ENCODE results near the gene IDH1.

Gene IDH1

DNA sequence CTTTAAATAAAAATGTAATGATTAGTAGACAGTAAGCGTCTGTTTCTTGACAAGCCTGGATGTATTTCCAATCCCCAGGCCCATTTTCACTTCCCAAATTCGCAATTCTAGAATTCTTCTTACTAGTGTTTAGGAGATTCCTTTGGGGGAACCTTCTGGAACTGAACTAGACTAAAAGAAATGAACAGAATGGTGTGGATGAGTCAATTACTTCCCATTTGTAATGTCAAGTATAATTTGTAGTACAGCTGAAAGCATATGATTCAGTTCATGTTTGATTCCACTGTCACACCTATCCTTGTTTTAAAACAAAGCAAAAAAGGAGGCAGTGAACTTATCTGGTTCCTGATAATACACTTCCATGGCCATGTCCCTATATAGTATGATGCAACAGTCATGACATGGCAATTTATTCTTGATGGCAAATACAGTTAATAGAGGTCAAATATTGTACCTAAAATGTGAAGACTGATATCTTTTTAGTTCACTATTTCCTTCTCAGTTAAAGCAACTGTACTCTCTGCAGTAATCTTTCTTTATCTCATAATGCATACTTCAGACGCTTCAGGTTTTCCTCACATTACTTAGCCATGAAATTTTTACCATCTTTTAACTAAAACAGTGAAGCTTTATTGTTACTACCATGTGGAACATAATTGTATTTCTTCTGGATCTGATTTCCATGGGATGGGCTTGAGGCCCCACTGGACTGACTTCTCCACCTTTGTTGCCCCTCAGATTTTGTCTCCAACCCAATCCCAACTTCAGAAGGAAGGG, 2.0 kb downstream of the IDH1 start:
- intact Hi-C loops (cut with DNase I; ENCODE audit: low total_unique reads), result loop anchor here (10.0 kb wide), 1 partner anchor 78 kb away; no protein-coding TSS in a partner anchor
- no peak for DNase-seq
- peak overlapping the region in 1 of 2 donors; percentile 71 for H3K27ac ChIP-seq
- H3K9me3 ChIP-seq, result no peaks in the 10 kb centered on the region
- H3K27me3 ChIP-seq, result no peaks in the 10 kb centered on the region
- no peak overlapping the region for H3K4me3 ChIP-seq
- no peak for TF ChIP-seq CTCF (IDR thresholded peaks at IDR 0.05)
- peaks cover 0 to 21% (median 18%) of the 10 kb centered on the region in 4 donors for H3K4me1 ChIP-seq
- peaks cover 5 to 24% (median 7%) of the 10 kb centered on the region in 3 donors for H3K36me3 ChIP-seq

DNA sequence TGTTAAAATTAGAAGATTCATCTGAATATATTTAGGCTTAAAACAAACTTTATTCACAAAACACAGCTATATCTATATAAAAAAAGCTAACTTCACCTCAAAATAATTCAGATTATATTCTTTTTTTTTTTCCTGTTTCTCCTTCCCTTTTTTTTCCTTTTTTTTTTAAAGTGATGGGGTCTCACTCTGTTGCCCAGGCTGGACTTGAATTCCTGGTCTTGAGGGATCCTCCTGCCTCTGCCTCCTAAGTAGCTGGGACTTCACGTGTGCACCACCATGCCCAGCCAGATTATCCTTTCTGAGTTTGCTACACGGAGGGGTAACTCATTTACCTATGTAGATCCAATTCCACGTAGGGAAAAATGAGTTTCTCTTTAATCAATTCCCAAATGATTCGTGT, 3.8 kb downstream of the IDH1 start:
- intact Hi-C loops (cut with DNase I; ENCODE audit: low total_unique reads), result loop anchor here (10.0 kb wide), 1 partner anchor 76 kb away; no protein-coding TSS in a partner anchor
- Histone ChIP-seq H3K4me3 (no peak overlapping the region), H3K27me3 (no peaks in the 10 kb centered on the region), H3K36me3 (peaks cover 12 to 30% (median 14%) of the 10 kb centered on the region in 3 donors), H3K27ac (no peak overlapping the region), H3K4me1 (peaks cover 0 to 24% (median 18%) of the 10 kb centered on the region in 4 donors), H3K9me3 (no peaks in the 10 kb centered on the region)
- TF ChIP-seq CTCF (IDR thresholded peaks at IDR 0.05), result no peak
- no peak for DNase-seq

GRCh38 chr2:208250388-208250787, 4.5 kb downstream of the IDH1 start:
- no peak for DNase-seq
- Histone ChIP-seq H3K9me3 (no peaks in the 10 kb centered on the region), H3K36me3 (peaks cover 12 to 30% (median 19%) of the 10 kb centered on the region in 3 donors), H3K27me3 (no peaks in the 10 kb centered on the region), H3K27ac (no peak overlapping the region), H3K4me3 (no peak overlapping the region), H3K4me1 (peaks cover 0 to 19% (median 15%) of the 10 kb centered on the region in 4 donors)
- no peak for TF ChIP-seq CTCF (IDR thresholded peaks at IDR 0.05)
- intact Hi-C loops (cut with DNase I; ENCODE audit: low total_unique reads), result loop anchor here (10.0 kb wide), 1 partner anchor 76 kb away; no protein-coding TSS in a partner anchor

DNA sequence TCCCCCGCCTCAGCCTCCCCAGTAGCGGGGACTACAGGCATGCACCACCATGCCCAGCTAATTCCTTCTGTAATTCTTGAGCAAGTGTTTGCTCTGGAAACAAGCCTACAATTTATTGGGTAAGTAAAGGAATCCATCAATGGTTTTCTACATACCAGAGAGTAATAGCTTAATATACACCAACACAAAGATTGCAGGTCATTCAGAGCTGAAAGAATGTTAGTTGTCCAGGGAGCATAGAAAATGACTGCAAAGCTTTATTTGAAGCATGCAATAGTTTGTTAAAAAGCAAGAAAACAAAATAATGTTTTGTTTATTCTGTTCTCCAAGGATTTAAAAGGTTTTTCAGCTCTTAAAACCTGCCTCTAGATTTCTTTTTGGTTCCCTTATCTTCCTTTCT, 5.6 kb downstream of the IDH1 start:
- H3K27me3 ChIP-seq, result no peaks in the 10 kb centered on the region
- no peaks in the 10 kb centered on the region for H3K9me3 ChIP-seq
- peaks cover 18 to 41% (median 27%) of the 10 kb centered on the region in 3 donors for H3K36me3 ChIP-seq
- no peak for DNase-seq
- TF ChIP-seq CTCF (IDR thresholded peaks at IDR 0.05), result no peak
- intact Hi-C loops (cut with DNase I; ENCODE audit: low total_unique reads), result no loop called here
- H3K4me3 ChIP-seq, result no peak overlapping the region
- H3K4me1 ChIP-seq, result peaks cover 0 to 19% (median 15%) of the 10 kb centered on the region in 4 donors
- H3K27ac ChIP-seq, result no peak overlapping the region

DNA sequence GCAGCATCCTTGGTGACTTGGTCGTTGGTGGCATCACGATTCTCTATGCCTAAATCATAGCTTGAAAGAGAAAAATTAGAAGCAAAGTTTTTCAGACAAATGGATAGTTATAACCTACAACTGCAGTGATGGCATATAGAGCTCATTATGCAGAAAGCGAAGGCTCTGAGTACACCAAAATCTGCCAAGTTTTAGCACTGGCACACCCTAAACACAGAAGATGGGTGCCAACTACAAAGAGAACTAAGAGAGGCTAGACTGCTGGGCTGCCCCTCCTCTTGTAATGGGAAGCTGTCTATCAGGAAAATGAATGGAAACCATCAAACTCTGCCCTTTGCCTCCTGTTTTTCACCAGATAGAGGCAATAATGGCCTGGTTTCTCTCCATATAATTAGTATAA, 6.3 kb downstream of the IDH1 start:
- Histone ChIP-seq H3K27ac (no peak overlapping the region), H3K4me3 (no peak overlapping the region), H3K27me3 (no peaks in the 10 kb centered on the region), H3K36me3 (peaks cover 22 to 47% (median 29%) of the 10 kb centered on the region in 3 donors), H3K9me3 (no peaks in the 10 kb centered on the region), H3K4me1 (peaks cover 0 to 14% (median 11%) of the 10 kb centered on the region in 4 donors)
- intact Hi-C loops (cut with DNase I; ENCODE audit: low total_unique reads), result no loop called here
- no peak for DNase-seq
- TF ChIP-seq CTCF (IDR thresholded peaks at IDR 0.05), result no peak

Data from tibial artery (tissue), 4 donors.